ENCODE data around the gene PPP1R26.
"Not testable (repeated sequence)": the region's sequence is repeated elsewhere in the genome, so short reads cannot be mapped to it uniquely, and the experiment has no call there.

GRCh38 chr9:135534192-135534711 lies 54.7 kb downstream of the PPP1R26 start:
- TF ChIP-seq EZH2phosphoT487 (IDR thresholded peaks at IDR 0.05; ENCODE audit: borderline replicate concordance); CTCF (IDR thresholded peaks at IDR 0.05 in 2 of 3, conservative IDR thresholded peaks at IDR 0.05 in 1 of 3; ENCODE audit: borderline replicate concordance in 1 of 3, insufficient read depth in 1 of 3, low read depth in 2 of 3, low read length in 2 of 3): not testable (repeated sequence)

Data from HCT116 (cell line).